GM19023 (cell line): ENCODE data around the gene PLK3.
"Not testable (repeated sequence)": the region's sequence is repeated elsewhere in the genome, so short reads cannot be mapped to it uniquely, and the experiment has no call there.

Experiments used
- ATAC-seq: cut with Tn5 transposase; IDR thresholded peaks from one replicate; pipeline ENCODE4 v1.9.1; 2021; ENCODE audit warnings: mild to moderate bottlenecking, moderate library complexity; ENCODE audit not compliant: unreplicated experiment

The PLK3 gene

GRCh38 chr1:44826375-44827196 lies 26.4 kb downstream of the PLK3 start:
- no peak for ATAC-seq

GRCh38 chr1:44827197-44828002 lies 27.2 kb downstream of the PLK3 start:
- no peak for ATAC-seq

- ATAC-seq = no peak
These were observed 27.9 kb downstream of the PLK3 start for GRCh38 chr1:44828003-44828651.

GRCh38 chr1:44828841-44829440 lies 28.8 kb downstream of the PLK3 start:
- no peak for ATAC-seq

GRCh38 chr1:44829506-44830384 lies 29.6 kb downstream of the PLK3 start:
- ATAC-seq = no peak

GRCh38 chr1:44830900-44831304 lies 30.7 kb downstream of the PLK3 start:
- ATAC-seq = no peak

GRCh38 chr1:44831516-44831915 lies 31.3 kb downstream of the PLK3 start:
- no peak for ATAC-seq

- no peak for ATAC-seq
These were observed 32.0 kb downstream of the PLK3 start for GRCh38 chr1:44832056-44832705.

GRCh38 chr1:44834328-44834727 lies 34.2 kb downstream of the PLK3 start:
- no peak for ATAC-seq

GRCh38 chr1:44835738-44836675 lies 35.8 kb downstream of the PLK3 start:
- ATAC-seq = peak; percentile 74

GRCh38 chr1:44838294-44838693 lies 38.1 kb downstream of the PLK3 start:
- ATAC-seq = not testable (repeated sequence)

GRCh38 chr1:44839576-44839975 lies 39.4 kb downstream of the PLK3 start:
- no peak for ATAC-seq

GRCh38 chr1:44842486-44842861 lies 42.3 kb downstream of the PLK3 start:
- no peak for ATAC-seq

GRCh38 chr1:44842862-44843655 lies 42.9 kb downstream of the PLK3 start, which contains the start of gene PTCH2:
Gene PTCH2 (minus strand): TSS chr1:44843253. CDS start chr1:44842932, 321 bp downstream.
- no peak for ATAC-seq

GRCh38 chr1:44846985-44847384 lies 46.8 kb downstream of the PLK3 start:
- no peak for ATAC-seq

GRCh38 chr1:44847845-44848244 lies 47.7 kb downstream of the PLK3 start:
- ATAC-seq = no peak

- ATAC-seq = no peak
These were observed 48.4 kb downstream of the PLK3 start for GRCh38 chr1:44848456-44849181.
